Cerebellar cortex (tissue), 1 donor: ENCODE data around the gene TMEM95.
"Not testable (repeated sequence)": the region's sequence is repeated elsewhere in the genome, so short reads cannot be mapped to it uniquely, and the experiment has no call there.

Experiments used
- DNase-seq: peaks from one replicate; pipeline ENCODE4 v3.0.0-alpha.2; 2015; ENCODE audit warnings: low spot score

TMEM95 gene

GRCh38 chr17:7323731-7324437 lies 31.1 kb upstream of the TMEM95 start:
- no peak for DNase-seq

- DNase-seq, result no peak
Measured at GRCh38 chr17:7324438-7324779, 30.5 kb upstream of the TMEM95 start.

- no peak for DNase-seq
Measured at GRCh38 chr17:7325031-7325528, 29.9 kb upstream of the TMEM95 start.

- DNase-seq, result no peak
Measured at GRCh38 chr17:7326186-7326585, 28.8 kb upstream of the TMEM95 start.

GRCh38 chr17:7327056-7327455 lies 27.9 kb upstream of the TMEM95 start:
- DNase-seq, result no peak

- DNase-seq, result no peak
Measured at GRCh38 chr17:7327501-7327900, 27.5 kb upstream of the TMEM95 start.

- DNase-seq, result no peak
Measured at GRCh38 chr17:7328009-7328408, 26.9 kb upstream of the TMEM95 start.

GRCh38 chr17:7328840-7329373 lies 26.0 kb upstream of the TMEM95 start, which contains the start of gene NEURL4:
Gene NEURL4 (minus strand): TSS chr17:7329335. CDS start chr17:7329312, 23 bp downstream.
- DNase-seq, result no peak

- peak; percentile 99 for DNase-seq
Measured at GRCh38 chr17:7329374-7329996, 25.5 kb upstream of the TMEM95 start.

- peak; percentile 86 for DNase-seq
Measured at GRCh38 chr17:7329997-7330637, 24.8 kb upstream of the TMEM95 start.

GRCh38 chr17:7330638-7331015 lies 24.3 kb upstream of the TMEM95 start:
- DNase-seq, result no peak

GRCh38 chr17:7332111-7332510 lies 22.8 kb upstream of the TMEM95 start:
- no peak for DNase-seq

GRCh38 chr17:7332600-7333069 lies 22.3 kb upstream of the TMEM95 start:
- not testable (repeated sequence) for DNase-seq

GRCh38 chr17:7334938-7335538 lies 19.9 kb upstream of the TMEM95 start:
- DNase-seq, result no peak

- DNase-seq, result not testable (repeated sequence)
Measured at GRCh38 chr17:7335765-7336164, 19.2 kb upstream of the TMEM95 start.

- DNase-seq, result no peak
Measured at GRCh38 chr17:7336240-7337175, 18.4 kb upstream of the TMEM95 start, which contains the start of gene ACAP1. Gene ACAP1 (plus strand): TSS chr17:7336529. CDS start chr17:7336735, 206 bp downstream.

- DNase-seq, result not testable (repeated sequence)
Measured at GRCh38 chr17:7337600-7337999, 17.4 kb upstream of the TMEM95 start.

- no peak for DNase-seq
Measured at GRCh38 chr17:7340179-7340578, 14.8 kb upstream of the TMEM95 start.

GRCh38 chr17:7341842-7342241 lies 13.1 kb upstream of the TMEM95 start:
- DNase-seq, result no peak

GRCh38 chr17:7343250-7343649 lies 11.7 kb upstream of the TMEM95 start:
- no peak for DNase-seq
